LoVo (cell line): ENCODE measurements around the gene PPAT.
"Not testable (repeated sequence)": the region's sequence is repeated elsewhere in the genome, so short reads cannot be mapped to it uniquely, and the experiment has no call there.

Experiments used
- DNase-seq: peaks from one replicate; pipeline ENCODE4 v3.0.0-alpha.2; 2016; ENCODE audit warnings: low spot score

PPAT gene

GRCh38 chr4:56386091-56386490 is 49.3 kb downstream of the PPAT start:
- no peak for DNase-seq

DNA sequence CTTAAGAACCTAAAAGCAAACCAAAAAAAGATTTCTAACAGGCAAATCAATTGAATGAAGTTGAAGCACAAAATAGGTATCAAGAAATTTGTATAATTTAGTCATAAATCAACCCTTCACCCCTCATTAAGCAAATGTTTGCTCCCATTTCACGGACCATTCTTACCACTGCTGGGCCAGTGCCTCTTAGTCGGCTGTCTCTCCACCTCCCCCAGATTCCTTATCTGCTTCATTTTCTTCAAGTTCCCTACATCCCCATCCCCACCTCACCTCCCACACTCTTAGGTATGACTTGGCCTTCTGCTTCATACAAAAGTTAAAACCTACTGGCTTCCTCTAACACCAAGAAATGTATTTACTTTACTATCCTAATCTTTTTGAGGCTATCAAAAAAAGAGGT is 60.0 kb downstream of the PPAT start:
- no peak for DNase-seq

- DNase-seq = no peak
These were observed 60.5 kb downstream of the PPAT start for GRCh38 chr4:56374956-56375355.

DNA sequence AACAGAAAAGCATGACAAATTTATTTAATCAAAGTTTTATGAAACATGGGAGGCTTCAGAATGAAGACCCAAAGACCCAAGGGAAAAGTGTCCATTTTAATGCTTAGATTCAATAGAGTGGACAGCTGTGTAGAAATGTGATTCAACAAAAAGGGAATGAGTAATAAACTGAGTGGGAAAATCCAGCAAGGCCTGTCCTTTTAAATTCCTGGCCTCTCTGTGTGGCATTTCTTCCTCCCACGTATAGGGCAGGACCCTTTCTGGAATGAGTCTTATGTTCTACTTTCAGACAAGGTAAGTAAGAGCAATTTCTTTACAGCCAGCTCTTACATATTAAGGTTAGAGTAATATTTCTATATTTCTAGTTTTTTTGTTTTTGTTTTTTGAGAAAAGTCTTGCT is 62.6 kb downstream of the PPAT start:
- DNase-seq = no peak

GRCh38 chr4:56371426-56372220 is 63.8 kb downstream of the PPAT start:
- no peak for DNase-seq

DNA sequence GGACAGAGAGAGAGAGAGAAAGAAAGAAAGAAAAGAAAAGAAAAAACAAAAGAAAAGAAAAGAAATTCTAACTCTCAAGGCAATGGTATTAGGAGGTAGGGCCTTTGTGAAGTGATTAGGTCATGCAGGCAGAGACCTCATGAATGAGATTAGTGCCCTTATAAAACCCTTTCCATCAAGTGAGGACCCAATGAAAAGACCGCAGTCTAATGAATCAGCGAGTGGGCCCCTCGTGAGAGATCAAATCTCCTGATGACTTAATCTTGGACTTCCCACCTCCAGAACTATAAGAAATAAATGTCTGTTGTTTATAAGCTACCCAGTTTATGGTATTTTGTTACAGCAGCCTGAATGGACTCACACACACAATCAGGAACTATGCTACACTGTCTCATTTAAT is 65.0 kb downstream of the PPAT start:
- no peak for DNase-seq

DNA sequence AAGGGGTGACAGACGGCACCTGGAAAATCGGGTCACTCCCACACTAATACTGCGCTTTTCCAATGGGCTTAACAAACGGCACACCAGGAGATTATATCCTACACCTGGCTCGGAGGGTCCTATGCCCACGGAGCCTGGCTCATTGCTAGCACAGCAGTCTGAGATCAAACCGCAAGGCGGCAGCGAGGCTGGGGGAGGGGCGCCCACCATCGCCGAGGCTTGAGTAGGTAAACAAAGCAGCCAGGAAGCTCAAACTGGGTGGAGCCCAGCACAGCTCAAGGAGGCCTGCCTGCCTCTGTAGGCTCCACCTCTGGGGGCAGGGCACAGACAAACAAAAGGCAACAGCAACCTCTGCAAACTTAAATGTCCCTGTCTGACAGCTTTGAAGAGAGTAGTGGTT is 72.4 kb downstream of the PPAT start:
- DNase-seq = not testable (repeated sequence)

DNA sequence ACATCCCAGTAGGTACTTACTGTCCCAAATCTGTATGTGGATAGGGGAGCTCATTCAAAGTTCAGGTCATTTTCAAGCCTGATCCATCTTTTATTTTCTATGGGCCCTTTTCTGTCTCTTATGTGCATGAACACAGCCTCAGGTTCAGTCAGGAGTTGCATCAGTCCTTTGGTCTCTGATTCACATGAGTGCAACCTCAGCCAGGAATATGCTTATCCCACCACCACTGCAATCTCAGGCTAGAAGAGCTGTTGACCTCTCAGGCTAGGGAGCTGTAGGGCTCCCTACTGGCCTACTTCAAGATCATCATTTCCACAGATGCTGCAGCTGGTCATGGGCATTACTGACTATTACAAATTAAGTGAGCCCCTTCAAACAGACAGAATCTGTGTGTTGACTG is 75.3 kb downstream of the PPAT start:
- no peak for DNase-seq

DNA sequence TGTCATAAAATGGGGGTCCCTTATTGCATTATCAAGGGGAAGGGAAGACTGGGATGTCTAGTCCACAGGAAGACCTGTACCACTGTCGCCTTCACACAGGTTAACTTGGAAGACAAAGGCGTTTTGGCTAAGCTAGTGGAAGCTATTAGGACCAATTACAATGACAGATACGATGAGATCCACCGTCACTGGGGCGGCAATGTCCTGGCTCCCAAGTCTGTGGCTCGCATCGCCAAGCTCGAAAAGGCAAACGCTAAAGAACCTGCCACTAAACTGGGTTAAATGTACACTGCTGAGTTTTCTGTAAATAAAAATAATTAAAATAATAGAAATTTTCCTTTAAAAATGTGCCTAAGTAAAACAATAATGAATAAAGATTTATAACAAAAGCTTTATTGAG is 78.8 kb downstream of the PPAT start:
- DNase-seq = no peak

- DNase-seq = no peak
These were observed 86.8 kb downstream of the PPAT start for GRCh38 chr4:56348576-56348975.

GRCh38 chr4:56345458-56345857 is 90.0 kb downstream of the PPAT start:
- DNase-seq = no peak
